Loucy (cell line): ENCODE measurements around the gene LRG1.

ENCODE experiments used
- EZH2phosphoT487 ChIP-seq: fragments of 200-600 bp; IDR thresholded peaks from 2 replicates; pipeline ENCODE4 v1.6.1; 2018; ENCODE audit warnings: antibody characterized with exemption, mild to moderate bottlenecking, moderate library complexity, borderline replicate concordance
- TF ChIP-seq, protein P1 (sequence below): fragments of 200-600 bp; sonication (generic); conservative IDR thresholded peaks from 2 replicates; pipeline ENCODE4 v1.5.1; 2014; ENCODE audit warnings: mild to moderate bottlenecking, antibody characterized with exemption, low read length

DNA sequence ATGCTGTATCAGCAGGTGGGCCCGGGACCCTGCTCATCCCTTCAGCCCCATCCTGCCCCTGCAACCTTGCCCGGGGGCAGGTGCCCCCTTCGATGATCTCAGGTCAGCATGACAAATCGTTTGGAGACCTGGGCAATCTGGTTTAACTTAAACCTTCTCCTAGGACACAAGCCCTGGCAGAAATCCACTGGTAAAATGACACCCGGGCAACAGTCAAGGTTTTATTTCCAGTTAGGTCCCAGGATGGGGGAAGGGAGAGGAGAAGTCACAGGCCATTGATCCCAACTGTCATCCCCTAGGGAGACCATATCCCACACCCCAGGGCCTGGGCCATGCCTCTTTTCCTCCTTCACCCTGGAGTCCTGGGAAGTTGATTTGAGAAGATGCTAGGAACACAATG is 3.0 kb downstream of the LRG1 start:
- TF ChIP-seq, protein P1, sequence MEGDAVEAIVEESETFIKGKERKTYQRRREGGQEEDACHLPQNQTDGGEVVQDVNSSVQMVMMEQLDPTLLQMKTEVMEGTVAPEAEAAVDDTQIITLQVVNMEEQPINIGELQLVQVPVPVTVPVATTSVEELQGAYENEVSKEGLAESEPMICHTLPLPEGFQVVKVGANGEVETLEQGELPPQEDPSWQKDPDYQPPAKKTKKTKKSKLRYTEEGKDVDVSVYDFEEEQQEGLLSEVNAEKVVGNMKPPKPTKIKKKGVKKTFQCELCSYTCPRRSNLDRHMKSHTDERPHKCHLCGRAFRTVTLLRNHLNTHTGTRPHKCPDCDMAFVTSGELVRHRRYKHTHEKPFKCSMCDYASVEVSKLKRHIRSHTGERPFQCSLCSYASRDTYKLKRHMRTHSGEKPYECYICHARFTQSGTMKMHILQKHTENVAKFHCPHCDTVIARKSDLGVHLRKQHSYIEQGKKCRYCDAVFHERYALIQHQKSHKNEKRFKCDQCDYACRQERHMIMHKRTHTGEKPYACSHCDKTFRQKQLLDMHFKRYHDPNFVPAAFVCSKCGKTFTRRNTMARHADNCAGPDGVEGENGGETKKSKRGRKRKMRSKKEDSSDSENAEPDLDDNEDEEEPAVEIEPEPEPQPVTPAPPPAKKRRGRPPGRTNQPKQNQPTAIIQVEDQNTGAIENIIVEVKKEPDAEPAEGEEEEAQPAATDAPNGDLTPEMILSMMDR: no peak
- TF ChIP-seq EZH2phosphoT487: no peak
